ENCODE measurements around the gene ZNF554. TPM values are rescaled to one million over a fixed set of nuclear protein-coding genes. Genes with fewer than 3 reads are reported as not detected.

Gene ZNF554
- total and polyA plus RNA-seq, 2 experiments from 2014 or later, result 2.0 to 7.5 TPM

- no peak overlapping the region for H3K27ac ChIP-seq (ENCODE audit: low read depth)
- no peak for DNase-seq (ENCODE audit: low spot score)
- TF ChIP-seq, protein P1, sequence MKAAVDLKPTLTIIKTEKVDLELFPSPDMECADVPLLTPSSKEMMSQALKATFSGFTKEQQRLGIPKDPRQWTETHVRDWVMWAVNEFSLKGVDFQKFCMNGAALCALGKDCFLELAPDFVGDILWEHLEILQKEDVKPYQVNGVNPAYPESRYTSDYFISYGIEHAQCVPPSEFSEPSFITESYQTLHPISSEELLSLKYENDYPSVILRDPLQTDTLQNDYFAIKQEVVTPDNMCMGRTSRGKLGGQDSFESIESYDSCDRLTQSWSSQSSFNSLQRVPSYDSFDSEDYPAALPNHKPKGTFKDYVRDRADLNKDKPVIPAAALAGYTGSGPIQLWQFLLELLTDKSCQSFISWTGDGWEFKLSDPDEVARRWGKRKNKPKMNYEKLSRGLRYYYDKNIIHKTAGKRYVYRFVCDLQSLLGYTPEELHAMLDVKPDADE (IDR thresholded peaks at IDR 0.05), result no peak
- TF ChIP-seq EZH2 (IDR thresholded peaks at IDR 0.05; ENCODE audit: low read depth, unreplicated experiment) (no peak), POLR2AphosphoS5 (IDR thresholded peaks at IDR 0.05; ENCODE audit: low read depth) (no peak), JUNB (IDR thresholded peaks at IDR 0.05; ENCODE audit: unreplicated experiment) (no peak), REST (IDR thresholded peaks at IDR 0.05; ENCODE audit: unreplicated experiment) (no peak), ZNF114 (CRISPR knock-in tag; IDR thresholded peaks at IDR 0.05) (no peak), STAT1 (IDR thresholded peaks at IDR 0.05; ENCODE audit: unreplicated experiment) (no peak), CREB1 (CRISPR knock-in tag; IDR thresholded peaks at IDR 0.05; ENCODE audit: low read depth) (no peak), ZNF331 (CRISPR knock-in tag; IDR thresholded peaks at IDR 0.05; ENCODE audit: low read depth) (no peak), EZH2phosphoT487 (IDR thresholded peaks at IDR 0.05; ENCODE audit: unreplicated experiment) (no peak), NANOG (IDR thresholded peaks at IDR 0.05; ENCODE audit: borderline replicate concordance) (no peak)
- TF ChIP-seq, protein P2, sequence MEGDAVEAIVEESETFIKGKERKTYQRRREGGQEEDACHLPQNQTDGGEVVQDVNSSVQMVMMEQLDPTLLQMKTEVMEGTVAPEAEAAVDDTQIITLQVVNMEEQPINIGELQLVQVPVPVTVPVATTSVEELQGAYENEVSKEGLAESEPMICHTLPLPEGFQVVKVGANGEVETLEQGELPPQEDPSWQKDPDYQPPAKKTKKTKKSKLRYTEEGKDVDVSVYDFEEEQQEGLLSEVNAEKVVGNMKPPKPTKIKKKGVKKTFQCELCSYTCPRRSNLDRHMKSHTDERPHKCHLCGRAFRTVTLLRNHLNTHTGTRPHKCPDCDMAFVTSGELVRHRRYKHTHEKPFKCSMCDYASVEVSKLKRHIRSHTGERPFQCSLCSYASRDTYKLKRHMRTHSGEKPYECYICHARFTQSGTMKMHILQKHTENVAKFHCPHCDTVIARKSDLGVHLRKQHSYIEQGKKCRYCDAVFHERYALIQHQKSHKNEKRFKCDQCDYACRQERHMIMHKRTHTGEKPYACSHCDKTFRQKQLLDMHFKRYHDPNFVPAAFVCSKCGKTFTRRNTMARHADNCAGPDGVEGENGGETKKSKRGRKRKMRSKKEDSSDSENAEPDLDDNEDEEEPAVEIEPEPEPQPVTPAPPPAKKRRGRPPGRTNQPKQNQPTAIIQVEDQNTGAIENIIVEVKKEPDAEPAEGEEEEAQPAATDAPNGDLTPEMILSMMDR (conservative IDR thresholded peaks at IDR 0.05; ENCODE audit: low read depth in 2 of 2), result no peak
- TF ChIP-seq, protein P3, sequence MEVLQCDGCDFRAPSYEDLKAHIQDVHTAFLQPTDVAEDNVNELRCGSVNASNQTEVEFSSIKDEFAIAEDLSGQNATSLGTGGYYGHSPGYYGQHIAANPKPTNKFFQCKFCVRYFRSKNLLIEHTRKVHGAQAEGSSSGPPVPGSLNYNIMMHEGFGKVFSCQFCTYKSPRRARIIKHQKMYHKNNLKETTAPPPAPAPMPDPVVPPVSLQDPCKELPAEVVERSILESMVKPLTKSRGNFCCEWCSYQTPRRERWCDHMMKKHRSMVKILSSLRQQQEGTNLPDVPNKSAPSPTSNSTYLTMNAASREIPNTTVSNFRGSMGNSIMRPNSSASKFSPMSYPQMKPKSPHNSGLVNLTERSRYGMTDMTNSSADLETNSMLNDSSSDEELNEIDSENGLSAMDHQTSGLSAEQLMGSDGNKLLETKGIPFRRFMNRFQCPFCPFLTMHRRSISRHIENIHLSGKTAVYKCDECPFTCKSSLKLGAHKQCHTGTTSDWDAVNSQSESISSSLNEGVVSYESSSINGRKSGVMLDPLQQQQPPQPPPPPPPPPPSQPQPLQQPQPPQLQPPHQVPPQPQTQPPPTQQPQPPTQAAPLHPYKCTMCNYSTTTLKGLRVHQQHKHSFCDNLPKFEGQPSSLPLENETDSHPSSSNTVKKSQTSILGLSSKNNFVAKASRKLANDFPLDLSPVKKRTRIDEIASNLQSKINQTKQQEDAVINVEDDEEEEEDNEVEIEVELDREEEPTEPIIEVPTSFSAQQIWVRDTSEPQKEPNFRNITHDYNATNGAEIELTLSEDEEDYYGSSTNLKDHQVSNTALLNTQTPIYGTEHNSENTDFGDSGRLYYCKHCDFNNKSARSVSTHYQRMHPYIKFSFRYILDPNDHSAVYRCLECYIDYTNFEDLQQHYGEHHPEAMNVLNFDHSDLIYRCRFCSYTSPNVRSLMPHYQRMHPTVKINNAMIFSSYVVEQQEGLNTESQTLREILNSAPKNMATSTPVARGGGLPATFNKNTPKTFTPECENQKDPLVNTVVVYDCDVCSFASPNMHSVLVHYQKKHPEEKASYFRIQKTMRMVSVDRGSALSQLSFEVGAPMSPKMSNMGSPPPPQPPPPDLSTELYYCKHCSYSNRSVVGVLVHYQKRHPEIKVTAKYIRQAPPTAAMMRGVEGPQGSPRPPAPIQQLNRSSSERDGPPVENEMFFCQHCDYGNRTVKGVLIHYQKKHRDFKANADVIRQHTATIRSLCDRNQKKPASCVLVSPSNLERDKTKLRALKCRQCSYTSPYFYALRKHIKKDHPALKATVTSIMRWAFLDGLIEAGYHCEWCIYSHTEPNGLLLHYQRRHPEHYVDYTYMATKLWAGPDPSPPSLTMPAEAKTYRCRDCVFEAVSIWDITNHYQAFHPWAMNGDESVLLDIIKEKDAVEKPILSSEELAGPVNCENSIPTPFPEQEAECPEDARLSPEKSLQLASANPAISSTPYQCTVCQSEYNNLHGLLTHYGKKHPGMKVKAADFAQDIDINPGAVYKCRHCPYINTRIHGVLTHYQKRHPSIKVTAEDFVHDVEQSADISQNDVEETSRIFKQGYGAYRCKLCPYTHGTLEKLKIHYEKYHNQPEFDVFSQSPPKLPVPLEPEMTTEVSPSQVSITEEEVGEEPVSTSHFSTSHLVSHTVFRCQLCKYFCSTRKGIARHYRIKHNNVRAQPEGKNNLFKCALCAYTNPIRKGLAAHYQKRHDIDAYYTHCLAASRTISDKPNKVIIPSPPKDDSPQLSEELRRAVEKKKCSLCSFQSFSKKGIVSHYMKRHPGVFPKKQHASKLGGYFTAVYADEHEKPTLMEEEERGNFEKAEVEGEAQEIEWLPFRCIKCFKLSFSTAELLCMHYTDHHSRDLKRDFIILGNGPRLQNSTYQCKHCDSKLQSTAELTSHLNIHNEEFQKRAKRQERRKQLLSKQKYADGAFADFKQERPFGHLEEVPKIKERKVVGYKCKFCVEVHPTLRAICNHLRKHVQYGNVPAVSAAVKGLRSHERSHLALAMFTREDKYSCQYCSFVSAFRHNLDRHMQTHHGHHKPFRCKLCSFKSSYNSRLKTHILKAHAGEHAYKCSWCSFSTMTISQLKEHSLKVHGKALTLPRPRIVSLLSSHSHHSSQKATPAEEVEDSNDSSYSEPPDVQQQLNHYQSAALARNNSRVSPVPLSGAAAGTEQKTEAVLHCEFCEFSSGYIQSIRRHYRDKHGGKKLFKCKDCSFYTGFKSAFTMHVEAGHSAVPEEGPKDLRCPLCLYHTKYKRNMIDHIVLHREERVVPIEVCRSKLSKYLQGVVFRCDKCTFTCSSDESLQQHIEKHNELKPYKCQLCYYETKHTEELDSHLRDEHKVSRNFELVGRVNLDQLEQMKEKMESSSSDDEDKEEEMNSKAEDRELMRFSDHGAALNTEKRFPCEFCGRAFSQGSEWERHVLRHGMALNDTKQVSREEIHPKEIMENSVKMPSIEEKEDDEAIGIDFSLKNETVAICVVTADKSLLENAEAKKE (CRISPR knock-in tag; IDR thresholded peaks at IDR 0.05), result no peak
- peaks cover 90% of the 10 kb centered on the region for H3K9me3 Mint-ChIP-seq
- peaks cover 4% of the 10 kb centered on the region for H3K27me3 Mint-ChIP-seq (ENCODE audit: insufficient read depth, low read depth, poor library complexity)
- no peaks in the 10 kb centered on the region for H3K9me2 ChIP-seq (ENCODE audit: insufficient read depth)
- H3K4me3 ChIP-seq, result no peak overlapping the region
- H2AFZ ChIP-seq, result no peak overlapping the region
- H3F3A ChIP-seq (replicated peaks; ENCODE audit: low read depth), result no peaks in the 10 kb centered on the region
- H3K4me3 Mint-ChIP-seq, result no peak overlapping the region
- H4K20me1 ChIP-seq (replicated peaks; ENCODE audit: insufficient read depth), result no peaks in the 10 kb centered on the region
- peaks cover 41% of the 10 kb centered on the region for H3K36me3 Mint-ChIP-seq (ENCODE audit: low read depth)
- no peaks in the 10 kb centered on the region for H3K79me2 ChIP-seq (replicated peaks; ENCODE audit: insufficient read depth)
- H3K4me1 Mint-ChIP-seq, result no peaks in the 10 kb centered on the region
- ATAC-seq, result no peak
- H3K4me1 ChIP-seq (ENCODE audit: insufficient read depth), result no peaks in the 10 kb centered on the region
- no peak overlapping the region for H3K27ac Mint-ChIP-seq
- H3K36me3 ChIP-seq (ENCODE audit: insufficient read depth), result no peaks in the 10 kb centered on the region; the same call in 1 of the 2 replicates
- H3K27me3 ChIP-seq (ENCODE audit: insufficient read depth), result no peaks in the 10 kb centered on the region
- no peak overlapping the region for H3K4me2 ChIP-seq
Observed at GRCh38 chr19:2863816-2864215, 44.1 kb downstream of the ZNF554 start.

Measured in GM23338 (cell line).